Subcutaneous adipose tissue (tissue), 4 donors: ENCODE measurements around the gene CDKN1B. TPM values are rescaled to one million over a fixed set of nuclear protein-coding genes. Genes with fewer than 3 reads are reported as not detected.

ENCODE experiments used
- total RNA-seq, 4 donors: library from RNA; depleted of rRNA; stranded (reverse); fragments of >200 nt; gene quantifications; one replicate each; pipeline ENCODE4 v1.1.0, GENCODE V29; 2016
- TF ChIP-seq, protein P1 (sequence below): fragments of 450-650 bp; IDR thresholded peaks from one replicate; pipeline ENCODE4 v1.5.1; 2016; ENCODE audit warnings: low read depth, mild to moderate bottlenecking, control low read depth, antibody characterized with exemption, moderate library complexity

The CDKN1B gene
- total RNA-seq, 4 donors from 2014 or later: 45.3 to 76.0 (median 64.9) TPM

DNA sequence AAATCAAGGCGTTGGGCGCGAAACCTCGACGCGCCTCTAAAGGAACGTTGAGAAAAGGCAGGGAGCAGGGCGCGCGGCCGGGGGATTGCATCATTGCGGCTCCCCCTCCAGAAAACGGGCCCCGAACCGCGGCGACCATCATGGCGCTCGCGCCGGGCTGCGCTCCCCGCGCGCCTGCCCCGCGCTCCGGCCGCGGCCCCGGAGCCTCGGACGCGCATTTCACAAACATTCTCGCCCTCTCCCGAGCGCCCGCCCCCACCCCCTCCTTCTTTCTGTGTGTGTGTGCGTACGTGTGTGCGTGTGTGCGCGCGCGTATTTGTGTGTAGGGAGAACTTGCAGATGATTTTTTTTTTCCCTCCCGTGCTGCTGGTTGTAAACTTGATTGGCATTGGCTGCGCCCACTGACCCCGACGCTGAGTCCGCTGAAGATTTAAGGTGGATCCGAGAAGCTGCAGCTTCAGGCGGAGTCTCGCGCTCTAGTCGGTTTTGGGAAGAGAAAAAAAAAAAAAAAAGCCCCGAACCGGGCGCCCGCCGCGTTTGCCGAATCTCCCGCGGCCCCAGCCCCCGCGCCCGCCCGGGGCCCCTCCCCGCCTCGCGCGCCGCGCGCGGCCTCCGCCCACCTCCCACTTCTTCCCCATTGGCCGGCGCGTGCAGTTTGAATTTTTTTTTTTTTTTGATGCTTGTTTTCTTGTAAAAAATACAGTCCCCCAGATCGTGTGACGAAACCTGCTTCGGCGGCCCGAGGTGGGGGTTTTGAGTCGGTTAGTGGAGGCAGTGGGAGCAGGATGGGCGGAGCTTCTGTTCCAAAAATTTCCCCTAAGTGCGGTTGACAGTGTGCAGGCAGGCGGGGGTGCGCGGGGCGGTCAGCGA, 8.2 kb downstream of the CDKN1B start:
- TF ChIP-seq, protein P1, sequence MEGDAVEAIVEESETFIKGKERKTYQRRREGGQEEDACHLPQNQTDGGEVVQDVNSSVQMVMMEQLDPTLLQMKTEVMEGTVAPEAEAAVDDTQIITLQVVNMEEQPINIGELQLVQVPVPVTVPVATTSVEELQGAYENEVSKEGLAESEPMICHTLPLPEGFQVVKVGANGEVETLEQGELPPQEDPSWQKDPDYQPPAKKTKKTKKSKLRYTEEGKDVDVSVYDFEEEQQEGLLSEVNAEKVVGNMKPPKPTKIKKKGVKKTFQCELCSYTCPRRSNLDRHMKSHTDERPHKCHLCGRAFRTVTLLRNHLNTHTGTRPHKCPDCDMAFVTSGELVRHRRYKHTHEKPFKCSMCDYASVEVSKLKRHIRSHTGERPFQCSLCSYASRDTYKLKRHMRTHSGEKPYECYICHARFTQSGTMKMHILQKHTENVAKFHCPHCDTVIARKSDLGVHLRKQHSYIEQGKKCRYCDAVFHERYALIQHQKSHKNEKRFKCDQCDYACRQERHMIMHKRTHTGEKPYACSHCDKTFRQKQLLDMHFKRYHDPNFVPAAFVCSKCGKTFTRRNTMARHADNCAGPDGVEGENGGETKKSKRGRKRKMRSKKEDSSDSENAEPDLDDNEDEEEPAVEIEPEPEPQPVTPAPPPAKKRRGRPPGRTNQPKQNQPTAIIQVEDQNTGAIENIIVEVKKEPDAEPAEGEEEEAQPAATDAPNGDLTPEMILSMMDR: no peak

DNA sequence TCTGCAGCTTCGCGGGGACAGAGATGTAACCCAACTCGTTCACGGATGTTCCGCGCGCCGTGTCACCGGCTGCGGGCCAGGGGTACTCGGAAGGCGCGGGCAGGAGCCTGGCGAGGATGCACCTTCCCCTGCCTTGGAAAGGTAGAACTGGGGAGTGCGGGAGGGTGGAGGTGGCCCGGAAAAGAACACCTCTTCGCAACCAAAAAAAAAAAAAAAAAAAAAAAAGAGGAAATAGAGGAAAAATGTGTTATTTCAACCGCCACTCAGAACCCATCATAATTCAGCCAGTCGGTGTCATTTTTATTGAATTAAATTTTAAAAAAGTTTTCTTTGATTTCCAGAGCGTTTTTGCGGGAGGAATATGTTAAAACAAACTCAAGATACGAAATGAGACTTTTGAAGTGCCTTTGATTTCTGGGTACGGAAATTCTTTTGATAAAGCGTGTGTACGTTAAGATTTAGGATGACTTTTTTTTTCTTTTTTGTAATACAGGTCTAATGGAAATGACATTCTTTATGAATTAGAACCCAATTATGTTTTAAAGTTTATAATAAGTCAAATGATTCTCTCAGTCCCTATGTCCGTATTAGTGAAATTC, 8.9 kb downstream of the CDKN1B start:
- TF ChIP-seq, protein P1: no peak

DNA sequence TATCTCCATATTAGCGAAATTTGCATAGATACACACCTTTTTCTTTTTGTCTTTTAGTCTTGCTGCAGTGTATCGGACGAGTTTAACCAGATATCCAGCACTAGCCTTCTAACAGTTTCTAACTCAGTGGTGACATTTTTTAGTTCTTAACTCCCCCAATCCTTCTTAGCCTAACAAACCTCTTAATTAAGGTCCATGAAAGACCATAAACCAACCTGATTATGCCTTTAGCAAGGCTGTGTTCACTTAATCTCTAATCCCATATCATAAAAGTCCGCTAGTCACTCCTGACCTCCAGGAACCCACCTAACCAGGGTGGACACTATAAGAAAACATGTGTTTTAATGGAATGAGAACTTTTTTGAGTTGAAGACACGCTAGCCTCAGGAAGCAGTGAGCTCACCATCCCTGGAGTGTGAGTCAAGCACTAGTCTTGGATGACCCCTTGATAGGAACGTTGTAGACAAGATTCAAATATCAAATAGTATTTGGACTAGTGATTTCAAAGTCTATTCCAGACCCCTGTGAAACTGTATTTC, 9.5 kb downstream of the CDKN1B start:
- TF ChIP-seq, protein P1: no peak

DNA sequence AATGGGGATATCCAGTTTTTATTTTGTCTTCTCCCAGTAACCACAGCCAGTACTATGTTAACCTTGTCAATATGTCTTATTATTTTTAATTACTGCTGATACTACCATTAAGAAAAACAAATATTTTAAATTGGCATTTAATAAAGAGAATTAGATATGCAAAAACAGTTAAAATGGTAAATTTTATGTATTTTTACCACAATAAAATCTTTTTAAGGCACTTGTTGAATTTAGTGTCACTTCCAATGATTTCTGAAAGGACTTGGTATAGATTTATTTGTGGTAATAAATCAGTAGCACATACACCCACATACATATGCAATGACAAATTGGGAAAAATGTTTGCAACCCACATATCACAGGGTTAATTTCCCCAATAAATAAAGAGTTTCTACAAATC, 14.0 kb downstream of the CDKN1B start:
- TF ChIP-seq, protein P1: no peak

DNA sequence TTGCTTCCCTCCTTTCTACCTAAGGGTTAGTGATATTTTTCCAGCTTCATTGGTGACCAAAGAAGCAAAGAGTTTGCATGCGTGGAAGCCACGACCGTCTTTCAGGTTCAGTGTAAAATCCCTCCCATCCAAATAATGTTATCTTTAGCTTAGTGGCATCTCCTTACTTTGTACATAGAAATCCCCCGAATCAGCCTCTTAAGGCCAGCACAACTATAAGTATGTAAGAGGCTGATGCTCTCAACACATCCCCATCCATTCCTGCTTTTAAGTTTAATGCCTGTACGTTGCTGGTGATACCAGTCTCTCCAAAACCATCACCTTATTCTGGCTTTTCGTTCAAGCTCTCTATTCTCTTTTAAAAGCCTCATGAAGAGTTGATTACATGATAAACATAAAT, 14.6 kb downstream of the CDKN1B start:
- TF ChIP-seq, protein P1: no peak

DNA sequence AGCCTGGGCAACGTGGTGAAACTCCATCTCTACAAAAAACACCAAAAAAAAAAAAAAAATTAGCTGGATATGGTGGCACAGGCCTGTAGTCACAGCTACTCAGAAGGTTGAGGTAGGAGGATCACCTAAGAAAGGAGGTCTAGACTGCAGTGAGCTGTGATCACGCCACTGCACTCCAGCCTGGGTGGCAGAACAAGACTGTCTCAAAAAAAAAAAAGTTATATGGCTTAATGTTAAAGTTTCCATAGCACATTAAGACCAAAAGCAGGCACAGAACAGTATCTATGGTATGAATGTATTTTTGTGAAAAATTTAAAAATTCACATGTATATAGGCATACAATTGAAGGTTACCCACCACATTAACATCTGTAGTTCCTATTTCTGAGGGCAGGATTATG, 15.9 kb downstream of the CDKN1B start:
- TF ChIP-seq, protein P1: no peak

DNA sequence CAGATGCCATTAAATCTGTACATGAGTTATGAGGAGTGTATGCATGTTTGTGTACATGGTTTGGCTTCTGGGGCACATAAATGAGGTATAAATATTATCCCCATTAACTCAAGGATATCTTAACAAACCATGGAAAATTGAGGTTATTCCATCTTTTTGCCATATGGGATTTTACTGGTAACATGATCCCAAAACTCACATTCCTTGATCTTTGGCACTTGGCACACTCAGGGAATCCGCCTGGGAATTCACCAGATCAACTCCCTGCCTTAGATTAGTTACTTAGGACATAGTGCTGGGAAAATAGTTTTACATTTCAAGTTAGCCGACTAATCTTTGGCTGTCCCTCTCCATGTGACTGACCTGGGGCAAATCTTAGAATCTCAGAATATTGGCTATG, 16.9 kb downstream of the CDKN1B start:
- TF ChIP-seq, protein P1: no peak
